Measurements from ENCODE around the gene SLC36A3. TPM values are rescaled to one million over a fixed set of nuclear protein-coding genes. Genes with fewer than 3 reads are reported as not detected.
"Not testable (repeated sequence)": the region's sequence is repeated elsewhere in the genome, so short reads cannot be mapped to it uniquely, and the experiment has no call there.

SLC36A3 gene
- total RNA-seq, 1 experiment from 2014 or later, result not detected

DNA sequence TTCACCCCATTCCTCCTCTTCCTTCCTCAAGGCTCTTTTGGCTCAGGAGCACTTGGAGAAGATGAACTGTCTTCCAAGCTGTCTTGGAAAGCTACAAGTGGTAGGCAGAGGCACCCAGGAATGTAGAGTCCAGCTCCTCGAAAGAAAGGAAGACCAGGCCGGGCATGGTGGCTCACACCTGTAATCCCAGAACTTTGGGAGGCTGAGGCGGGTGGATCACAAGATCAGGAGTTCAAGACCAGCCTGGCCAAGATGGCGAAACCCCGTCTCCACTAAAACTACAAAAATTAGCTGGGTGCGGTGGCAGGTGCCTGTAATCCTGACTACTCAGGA, 68.4 kb downstream of the SLC36A3 start:
- H3K27ac ChIP-seq (ENCODE audit: low read depth, low read length); H3K4me3 ChIP-seq (replicated peaks in 1 of 2; ENCODE audit: low read depth in 1 of 2, low read length in 2 of 2); ATAC-seq; H3K4me1 ChIP-seq (ENCODE audit: control insufficient read depth in 1 of 2, insufficient read depth in 2 of 2, low read length in 2 of 2); H3K9me3 ChIP-seq (ENCODE audit: control insufficient read depth in 1 of 2, insufficient read depth in 1 of 2, low read depth in 1 of 2, low read length in 2 of 2); H3K27me3 ChIP-seq (ENCODE audit: insufficient read depth, low read length); H2AFZ ChIP-seq (ENCODE audit: low read depth, low read length, poor library complexity, severe bottlenecking); H3K79me2 ChIP-seq (ENCODE audit: insufficient read depth, low read length); H3K4me2 ChIP-seq (ENCODE audit: low read length); H3K9me2 ChIP-seq (ENCODE audit: insufficient read depth); BruUV-seq (replicated peaks); H4K20me1 ChIP-seq (ENCODE audit: insufficient read depth); POLR2A ChIA-PET; RAD21 ChIA-PET (ENCODE audit: low non-redundant PET in 1 of 2, low total read pairs in 2 of 2, uncharacterized antibody in 2 of 2, unreplicated experiment in 2 of 2); H3K9ac ChIP-seq (ENCODE audit: low read length); CTCF ChIA-PET; H3K36me3 ChIP-seq (ENCODE audit: control insufficient read depth in 1 of 2, insufficient read depth in 2 of 2, low read length in 2 of 2); DNase-seq (ENCODE audit: low read depth, low spot score): not testable (repeated sequence)
- intact Hi-C loops (cut with micrococcal nuclease), result loop anchor here (10.0 kb wide), 1 partner anchor 230 kb away; no protein-coding TSS in a partner anchor

DNA sequence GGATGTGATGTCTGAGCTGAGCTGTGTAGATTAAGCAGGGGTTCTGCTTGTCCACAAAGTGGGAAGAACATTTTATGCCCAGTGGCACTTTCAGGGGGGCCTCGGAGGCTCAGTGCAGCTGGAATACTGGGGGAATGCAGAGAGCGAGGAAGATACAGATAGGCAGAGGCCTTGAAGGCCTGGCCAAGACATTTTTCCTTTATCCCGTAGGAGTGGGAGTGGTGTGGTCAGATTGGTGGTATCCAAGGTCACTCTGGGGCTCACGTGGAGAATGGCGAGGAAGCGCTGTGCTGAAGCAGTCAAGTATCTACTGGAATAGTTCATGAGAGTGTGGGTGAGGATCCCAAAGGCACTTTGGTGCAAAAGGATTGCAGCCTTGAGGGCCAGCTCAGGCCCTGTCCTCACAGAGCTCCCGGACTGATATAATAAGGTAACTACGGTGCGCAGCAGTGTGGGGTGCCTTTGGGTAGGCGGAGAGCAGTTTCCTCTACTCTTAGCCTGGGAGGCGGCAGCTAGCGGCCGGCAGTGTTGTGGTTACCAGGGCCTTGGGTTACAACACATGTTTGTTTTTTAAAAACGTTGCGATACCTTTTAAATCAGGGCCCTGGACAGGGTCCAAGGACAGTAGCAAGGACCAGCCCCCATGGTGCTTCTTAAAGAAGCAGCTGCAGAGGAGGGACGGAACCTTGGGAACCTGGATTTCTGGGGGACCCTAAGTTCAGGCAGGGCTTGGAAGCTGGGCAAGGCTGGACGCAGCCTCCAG, 68.9 kb downstream of the SLC36A3 start:
- Histone ChIP-seq H4K20me1 (ENCODE audit: insufficient read depth) (no peaks in the 10 kb centered on the region), H3K4me1 (ENCODE audit: control insufficient read depth in 1 of 2, insufficient read depth in 2 of 2, low read length in 2 of 2) (peaks cover 0 to 3% of the 10 kb centered on the region in 2 experiments; a peak in 1 of 4 replicates), H3K9me3 (ENCODE audit: control insufficient read depth in 1 of 2, insufficient read depth in 1 of 2, low read depth in 1 of 2, low read length in 2 of 2) (no peaks in the 10 kb centered on the region), H3K27ac (ENCODE audit: low read depth, low read length) (no peak overlapping the region), H3K9me2 (ENCODE audit: insufficient read depth) (no peaks in the 10 kb centered on the region), H3K36me3 (ENCODE audit: control insufficient read depth in 1 of 2, insufficient read depth in 2 of 2, low read length in 2 of 2) (no peaks in the 10 kb centered on the region), H3K4me2 (ENCODE audit: low read length) (no peak overlapping the region), H3K79me2 (ENCODE audit: insufficient read depth, low read length) (no peaks in the 10 kb centered on the region), H3K4me3 (replicated peaks in 1 of 2; ENCODE audit: low read depth in 1 of 2, low read length in 2 of 2) (no peak overlapping the region), H3K9ac (ENCODE audit: low read length) (no peak overlapping the region), H3K27me3 (ENCODE audit: insufficient read depth, low read length) (no peaks in the 10 kb centered on the region), H2AFZ (ENCODE audit: low read depth, low read length, poor library complexity, severe bottlenecking) (no peak overlapping the region)
- ChIA-PET POLR2A (interaction anchor here (0.8 kb wide), 1 partner anchor 10 kb away, joined by 3 read pairs; no protein-coding TSS in a partner anchor), CTCF (interaction anchor here (0.9 kb wide), 1 partner anchor 109 kb away, joined by 3 read pairs; no protein-coding TSS in a partner anchor), RAD21 (ENCODE audit: low non-redundant PET in 1 of 2, low total read pairs in 2 of 2, uncharacterized antibody in 2 of 2, unreplicated experiment in 2 of 2) (no interaction called here)
- DNase-seq (ENCODE audit: low read depth, low spot score) (no peak), ATAC-seq (no peak)
- intact Hi-C loops (cut with micrococcal nuclease), result loop anchor here (10.0 kb wide), 1 partner anchor 230 kb away; no protein-coding TSS in a partner anchor
- TF ChIP-seq ELF1 (IDR thresholded peaks at IDR 0.05; ENCODE audit: borderline replicate concordance, low read depth) (no peak), CBX3 (IDR thresholded peaks at IDR 0.05; ENCODE audit: low read depth) (no peak), TCF7L2 (IDR thresholded peaks at IDR 0.05; ENCODE audit: borderline replicate concordance, extremely low read depth, insufficient read depth, insufficient read length) (no peak), ZFX (IDR thresholded peaks at IDR 0.05) (no peak), RAD21 (IDR thresholded peaks at IDR 0.05; ENCODE audit: low read depth) (no peak), SIN3A (IDR thresholded peaks at IDR 0.05; ENCODE audit: low read depth) (no peak), POLR2AphosphoS5 (IDR thresholded peaks at IDR 0.05; ENCODE audit: low read depth, low read length) (no peak), YY1 (IDR thresholded peaks at IDR 0.05; ENCODE audit: extremely low read depth, insufficient replicate concordance, low read depth, low read length) (no peak)
- TF ChIP-seq, protein P1, sequence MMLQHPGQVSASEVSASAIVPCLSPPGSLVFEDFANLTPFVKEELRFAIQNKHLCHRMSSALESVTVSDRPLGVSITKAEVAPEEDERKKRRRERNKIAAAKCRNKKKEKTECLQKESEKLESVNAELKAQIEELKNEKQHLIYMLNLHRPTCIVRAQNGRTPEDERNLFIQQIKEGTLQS (IDR thresholded peaks at IDR 0.05), result no peak
- TF ChIP-seq, protein P2, sequence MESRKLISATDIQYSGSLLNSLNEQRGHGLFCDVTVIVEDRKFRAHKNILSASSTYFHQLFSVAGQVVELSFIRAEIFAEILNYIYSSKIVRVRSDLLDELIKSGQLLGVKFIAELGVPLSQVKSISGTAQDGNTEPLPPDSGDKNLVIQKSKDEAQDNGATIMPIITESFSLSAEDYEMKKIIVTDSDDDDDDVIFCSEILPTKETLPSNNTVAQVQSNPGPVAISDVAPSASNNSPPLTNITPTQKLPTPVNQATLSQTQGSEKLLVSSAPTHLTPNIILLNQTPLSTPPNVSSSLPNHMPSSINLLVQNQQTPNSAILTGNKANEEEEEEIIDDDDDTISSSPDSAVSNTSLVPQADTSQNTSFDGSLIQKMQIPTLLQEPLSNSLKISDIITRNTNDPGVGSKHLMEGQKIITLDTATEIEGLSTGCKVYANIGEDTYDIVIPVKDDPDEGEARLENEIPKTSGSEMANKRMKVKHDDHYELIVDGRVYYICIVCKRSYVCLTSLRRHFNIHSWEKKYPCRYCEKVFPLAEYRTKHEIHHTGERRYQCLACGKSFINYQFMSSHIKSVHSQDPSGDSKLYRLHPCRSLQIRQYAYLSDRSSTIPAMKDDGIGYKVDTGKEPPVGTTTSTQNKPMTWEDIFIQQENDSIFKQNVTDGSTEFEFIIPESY (IDR thresholded peaks at IDR 0.05; ENCODE audit: extremely low read depth, insufficient replicate concordance, low read length), result no peak
- TF ChIP-seq, protein P3, sequence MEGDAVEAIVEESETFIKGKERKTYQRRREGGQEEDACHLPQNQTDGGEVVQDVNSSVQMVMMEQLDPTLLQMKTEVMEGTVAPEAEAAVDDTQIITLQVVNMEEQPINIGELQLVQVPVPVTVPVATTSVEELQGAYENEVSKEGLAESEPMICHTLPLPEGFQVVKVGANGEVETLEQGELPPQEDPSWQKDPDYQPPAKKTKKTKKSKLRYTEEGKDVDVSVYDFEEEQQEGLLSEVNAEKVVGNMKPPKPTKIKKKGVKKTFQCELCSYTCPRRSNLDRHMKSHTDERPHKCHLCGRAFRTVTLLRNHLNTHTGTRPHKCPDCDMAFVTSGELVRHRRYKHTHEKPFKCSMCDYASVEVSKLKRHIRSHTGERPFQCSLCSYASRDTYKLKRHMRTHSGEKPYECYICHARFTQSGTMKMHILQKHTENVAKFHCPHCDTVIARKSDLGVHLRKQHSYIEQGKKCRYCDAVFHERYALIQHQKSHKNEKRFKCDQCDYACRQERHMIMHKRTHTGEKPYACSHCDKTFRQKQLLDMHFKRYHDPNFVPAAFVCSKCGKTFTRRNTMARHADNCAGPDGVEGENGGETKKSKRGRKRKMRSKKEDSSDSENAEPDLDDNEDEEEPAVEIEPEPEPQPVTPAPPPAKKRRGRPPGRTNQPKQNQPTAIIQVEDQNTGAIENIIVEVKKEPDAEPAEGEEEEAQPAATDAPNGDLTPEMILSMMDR (IDR thresholded peaks at IDR 0.05 in 2 of 3, conservative IDR thresholded peaks at IDR 0.05 in 1 of 3; ENCODE audit: borderline replicate concordance in 1 of 3, insufficient read depth in 1 of 3, low read depth in 2 of 3, low read length in 2 of 3), result no peak
- no TSS peak for BruUV-seq (replicated peaks)
